ENCODE data around the gene ZNF550. TPM values are rescaled to one million over a fixed set of nuclear protein-coding genes. Genes with fewer than 3 reads are reported as not detected.

The ZNF550 gene
- total and polyA plus RNA-seq, 2 of the 13 experiments (the other 11 are each of a cell fraction or from before 2014, with no cell fraction given): 8.6 to 9.1 TPM

- TF ChIP-seq PAX8 (CRISPR knock-in tag; IDR thresholded peaks at IDR 0.05; ENCODE audit: borderline replicate concordance): no peak; the same call in 1 of the 2 replicates
- no peak for TF ChIP-seq ZNF552 (CRISPR knock-in tag; IDR thresholded peaks at IDR 0.05; ENCODE audit: borderline replicate concordance)
- TF ChIP-seq HNRNPLL (IDR thresholded peaks at IDR 0.05; ENCODE audit: low read depth, low read length, poor library complexity, severe bottlenecking): peak; percentile 54
- TF ChIP-seq, protein P1, sequence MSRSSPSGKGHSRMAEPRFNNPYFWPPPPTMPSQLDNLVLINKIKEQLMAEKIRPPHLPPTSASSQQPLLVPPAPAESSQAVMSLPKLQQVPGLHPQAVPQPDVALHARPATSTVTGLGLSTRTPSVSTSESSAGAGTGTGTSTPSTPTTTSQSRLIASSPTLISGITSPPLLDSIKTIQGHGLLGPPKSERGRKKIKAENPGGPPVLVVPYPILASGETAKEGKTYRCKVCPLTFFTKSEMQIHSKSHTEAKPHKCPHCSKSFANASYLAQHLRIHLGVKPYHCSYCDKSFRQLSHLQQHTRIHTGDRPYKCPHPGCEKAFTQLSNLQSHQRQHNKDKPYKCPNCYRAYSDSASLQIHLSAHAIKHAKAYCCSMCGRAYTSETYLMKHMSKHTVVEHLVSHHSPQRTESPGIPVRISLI (CRISPR knock-in tag; IDR thresholded peaks at IDR 0.05; ENCODE audit: borderline replicate concordance): no peak
- peak; percentile 91 for TF ChIP-seq HOXA5 (CRISPR knock-in tag; IDR thresholded peaks at IDR 0.05)
- TF ChIP-seq ATRX (CRISPR knock-in tag; IDR thresholded peaks at IDR 0.05; ENCODE audit: borderline replicate concordance): no peak
- TF ChIP-seq, protein P2, sequence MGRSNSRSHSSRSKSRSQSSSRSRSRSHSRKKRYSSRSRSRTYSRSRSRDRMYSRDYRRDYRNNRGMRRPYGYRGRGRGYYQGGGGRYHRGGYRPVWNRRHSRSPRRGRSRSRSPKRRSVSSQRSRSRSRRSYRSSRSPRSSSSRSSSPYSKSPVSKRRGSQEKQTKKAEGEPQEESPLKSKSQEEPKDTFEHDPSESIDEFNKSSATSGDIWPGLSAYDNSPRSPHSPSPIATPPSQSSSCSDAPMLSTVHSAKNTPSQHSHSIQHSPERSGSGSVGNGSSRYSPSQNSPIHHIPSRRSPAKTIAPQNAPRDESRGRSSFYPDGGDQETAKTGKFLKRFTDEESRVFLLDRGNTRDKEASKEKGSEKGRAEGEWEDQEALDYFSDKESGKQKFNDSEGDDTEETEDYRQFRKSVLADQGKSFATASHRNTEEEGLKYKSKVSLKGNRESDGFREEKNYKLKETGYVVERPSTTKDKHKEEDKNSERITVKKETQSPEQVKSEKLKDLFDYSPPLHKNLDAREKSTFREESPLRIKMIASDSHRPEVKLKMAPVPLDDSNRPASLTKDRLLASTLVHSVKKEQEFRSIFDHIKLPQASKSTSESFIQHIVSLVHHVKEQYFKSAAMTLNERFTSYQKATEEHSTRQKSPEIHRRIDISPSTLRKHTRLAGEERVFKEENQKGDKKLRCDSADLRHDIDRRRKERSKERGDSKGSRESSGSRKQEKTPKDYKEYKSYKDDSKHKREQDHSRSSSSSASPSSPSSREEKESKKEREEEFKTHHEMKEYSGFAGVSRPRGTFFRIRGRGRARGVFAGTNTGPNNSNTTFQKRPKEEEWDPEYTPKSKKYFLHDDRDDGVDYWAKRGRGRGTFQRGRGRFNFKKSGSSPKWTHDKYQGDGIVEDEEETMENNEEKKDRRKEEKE (IDR thresholded peaks at IDR 0.05): no peak
- TF ChIP-seq ZNF709 (CRISPR knock-in tag; IDR thresholded peaks at IDR 0.05): no peak
- no peak; the same call in 1 of the 2 replicates for TF ChIP-seq ZBTB26 (CRISPR knock-in tag; IDR thresholded peaks at IDR 0.05; ENCODE audit: borderline replicate concordance)
- no peak for TF ChIP-seq SRSF4 (IDR thresholded peaks at IDR 0.05; ENCODE audit: low read depth, low read length, poor library complexity, severe bottlenecking)
- TF ChIP-seq SPEN (CRISPR knock-in tag; IDR thresholded peaks at IDR 0.05; ENCODE audit: low read depth): peak; percentile 87; the same call in 1 of the 2 replicates
- TF ChIP-seq, protein P3, sequence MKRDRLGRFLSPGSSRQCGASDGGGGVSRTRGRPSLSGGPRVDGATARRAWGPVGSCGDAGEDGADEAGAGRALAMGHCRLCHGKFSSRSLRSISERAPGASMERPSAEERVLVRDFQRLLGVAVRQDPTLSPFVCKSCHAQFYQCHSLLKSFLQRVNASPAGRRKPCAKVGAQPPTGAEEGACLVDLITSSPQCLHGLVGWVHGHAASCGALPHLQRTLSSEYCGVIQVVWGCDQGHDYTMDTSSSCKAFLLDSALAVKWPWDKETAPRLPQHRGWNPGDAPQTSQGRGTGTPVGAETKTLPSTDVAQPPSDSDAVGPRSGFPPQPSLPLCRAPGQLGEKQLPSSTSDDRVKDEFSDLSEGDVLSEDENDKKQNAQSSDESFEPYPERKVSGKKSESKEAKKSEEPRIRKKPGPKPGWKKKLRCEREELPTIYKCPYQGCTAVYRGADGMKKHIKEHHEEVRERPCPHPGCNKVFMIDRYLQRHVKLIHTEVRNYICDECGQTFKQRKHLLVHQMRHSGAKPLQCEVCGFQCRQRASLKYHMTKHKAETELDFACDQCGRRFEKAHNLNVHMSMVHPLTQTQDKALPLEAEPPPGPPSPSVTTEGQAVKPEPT (CRISPR knock-in tag; IDR thresholded peaks at IDR 0.05; ENCODE audit: low read depth): 0 out of 2 replicates have a peak, but pooled peaks have one; percentile 23
- TF ChIP-seq MEIS1 (CRISPR knock-in tag; IDR thresholded peaks at IDR 0.05; ENCODE audit: borderline replicate concordance): no peak; the same call in 1 of the 2 replicates
- TF ChIP-seq MAFF (IDR thresholded peaks at IDR 0.05; ENCODE audit: low read depth, low read length): no peak
- no peak for TF ChIP-seq ZNF367 (CRISPR knock-in tag; IDR thresholded peaks at IDR 0.05; ENCODE audit: borderline replicate concordance)
- no peak for TF ChIP-seq MED8 (CRISPR knock-in tag; IDR thresholded peaks at IDR 0.05; ENCODE audit: insufficient replicate concordance)
- 0 out of 2 replicates have a peak, but pooled peaks have one; percentile 45 for TF ChIP-seq ZNF124 (CRISPR knock-in tag; IDR thresholded peaks at IDR 0.05)
- no peak for TF ChIP-seq GFI1 (CRISPR knock-in tag; IDR thresholded peaks at IDR 0.05; ENCODE audit: borderline replicate concordance)
- no peak for TF ChIP-seq ZNF138 (CRISPR knock-in tag; IDR thresholded peaks at IDR 0.05; ENCODE audit: low read depth)
- no peak for TF ChIP-seq IRF9 (CRISPR knock-in tag; IDR thresholded peaks at IDR 0.05; ENCODE audit: borderline replicate concordance)
Observed at GRCh38 chr19:57578487-57579205, 19.0 kb upstream of the ZNF550 start, which contains the start of gene ZNF416 (continued).

Measured in HepG2 (cell line).